ENCODE results near the gene TSPOAP1. TPM values are rescaled to one million over a fixed set of nuclear protein-coding genes. Genes with fewer than 3 reads are reported as not detected.

The TSPOAP1 gene
- total RNA-seq, 2 experiments from 2014 or later = 70.6 to 77.7 TPM

- ATAC-seq (ENCODE audit: low read depth) (peak; percentile 6), DNase-seq (peak; percentile 73)
- Mint-ChIP-seq H3K36me3 (peaks cover 35% of the 10 kb centered on the region), H3K27ac (peak overlapping the region; percentile 97), H3K4me3 (peak overlapping the region; percentile 93), H3K9me3 (no peaks in the 10 kb centered on the region), H3K4me1 (peaks cover 38% of the 10 kb centered on the region), H3K27me3 (no peaks in the 10 kb centered on the region)
- POLR2A ChIA-PET = interaction anchor here (0.5 to 25.9 kb wide), 13 partner anchors 3 to 489 kb away, joined by 3 to 2283 read pairs (median 3); partner anchors contain the start of genes RNF43, SUPT4H1 and TSPOAP1
Observed at GRCh38 chr17:58335779-58336455, 7.3 kb upstream of the TSPOAP1 start.

- H3K9me3 Mint-ChIP-seq = no peaks in the 10 kb centered on the region
- H3K36me3 Mint-ChIP-seq = peaks cover 35% of the 10 kb centered on the region
- ATAC-seq (ENCODE audit: low read depth) (no peak), DNase-seq (peak; percentile 58)
- POLR2A ChIA-PET = interaction anchor here (1.3 to 25.9 kb wide), 6 partner anchors 4 to 297 kb away, joined by 3 to 2283 read pairs (median 252); partner anchors contain the start of genes RNF43, SUPT4H1 and TSPOAP1
- H3K4me3 Mint-ChIP-seq = peak overlapping the region; percentile 93
- H3K27me3 Mint-ChIP-seq = no peaks in the 10 kb centered on the region
- H3K4me1 Mint-ChIP-seq = peaks cover 39% of the 10 kb centered on the region
- peak overlapping the region; percentile 97 for H3K27ac Mint-ChIP-seq
Observed at GRCh38 chr17:58335061-58335731, 6.6 kb upstream of the TSPOAP1 start.

GRCh38 chr17:58334661-58335060, 6.1 kb upstream of the TSPOAP1 start:
- peaks cover 39% of the 10 kb centered on the region for H3K4me1 Mint-ChIP-seq
- no peaks in the 10 kb centered on the region for H3K27me3 Mint-ChIP-seq
- peak overlapping the region; percentile 93 for H3K4me3 Mint-ChIP-seq
- H3K9me3 Mint-ChIP-seq = no peaks in the 10 kb centered on the region
- H3K36me3 Mint-ChIP-seq = peaks cover 36% of the 10 kb centered on the region
- ATAC-seq (ENCODE audit: low read depth) (no peak), DNase-seq (no peak)
- H3K27ac Mint-ChIP-seq = peak overlapping the region; percentile 97
- POLR2A ChIA-PET = interaction anchor here (1.4 to 25.9 kb wide), 4 partner anchors 5 to 297 kb away, joined by 4 to 2283 read pairs (median 1386); partner anchors contain the start of genes SUPT4H1 and TSPOAP1

GRCh38 chr17:58334256-58334655, 5.7 kb upstream of the TSPOAP1 start:
- H3K27me3 Mint-ChIP-seq = no peaks in the 10 kb centered on the region
- ATAC-seq (ENCODE audit: low read depth) (no peak), DNase-seq (no peak)
- peak overlapping the region; percentile 97 for H3K27ac Mint-ChIP-seq
- H3K4me1 Mint-ChIP-seq = peaks cover 43% of the 10 kb centered on the region
- POLR2A ChIA-PET = interaction anchor here (1.0 to 25.9 kb wide), 5 partner anchors 5 to 298 kb away, joined by 3 to 2283 read pairs (median 490); partner anchors contain the start of genes SUPT4H1 and TSPOAP1
- H3K4me3 Mint-ChIP-seq = peak overlapping the region; percentile 93
- H3K9me3 Mint-ChIP-seq = no peaks in the 10 kb centered on the region
- H3K36me3 Mint-ChIP-seq = peaks cover 37% of the 10 kb centered on the region

GRCh38 chr17:58333736-58334207, 5.2 kb upstream of the TSPOAP1 start:
- DNase-seq = peak; percentile 70
- no peaks in the 10 kb centered on the region for H3K27me3 Mint-ChIP-seq
- H3K27ac Mint-ChIP-seq = peak overlapping the region; percentile 97
- peaks cover 48% of the 10 kb centered on the region for H3K4me1 Mint-ChIP-seq
- H3K4me3 Mint-ChIP-seq = peak overlapping the region; percentile 93
- peaks cover 41% of the 10 kb centered on the region for H3K36me3 Mint-ChIP-seq
- POLR2A ChIA-PET = interaction anchor here (0.6 to 25.9 kb wide), 6 partner anchors 6 to 819 kb away, joined by 3 to 2283 read pairs (median 246); partner anchors contain the start of genes SUPT4H1 and TSPOAP1
- ATAC-seq (ENCODE audit: low read depth) = peak; percentile 1
- no peaks in the 10 kb centered on the region for H3K9me3 Mint-ChIP-seq

GRCh38 chr17:58332778-58333735, 4.5 kb upstream of the TSPOAP1 start:
- Mint-ChIP-seq H3K27ac (peak overlapping the region; percentile 97), H3K4me1 (peaks cover 51% of the 10 kb centered on the region), H3K4me3 (peak overlapping the region; percentile 93), H3K36me3 (peaks cover 45% of the 10 kb centered on the region), H3K9me3 (no peaks in the 10 kb centered on the region), H3K27me3 (no peaks in the 10 kb centered on the region)
- peak; percentile 2 for ATAC-seq (ENCODE audit: low read depth)
- POLR2A ChIA-PET = interaction anchor here (0.6 to 25.9 kb wide), 14 partner anchors 6 to 820 kb away, joined by 3 to 2283 read pairs (median 3); partner anchors contain the start of genes MKS1, RNF43, SUPT4H1 and TSPOAP1
- peak; percentile 82 for DNase-seq

GRCh38 chr17:58331815-58332777, 3.5 kb upstream of the TSPOAP1 start:
- Mint-ChIP-seq H3K36me3 (peaks cover 48% of the 10 kb centered on the region), H3K4me3 (peak overlapping the region; percentile 93), H3K27ac (peak overlapping the region; percentile 97), H3K27me3 (no peaks in the 10 kb centered on the region), H3K9me3 (no peaks in the 10 kb centered on the region), H3K4me1 (peaks cover 54% of the 10 kb centered on the region)
- ATAC-seq (ENCODE audit: low read depth) (peak; percentile 14), DNase-seq (peak; percentile 96)
- POLR2A ChIA-PET = interaction anchor here (0.7 to 25.9 kb wide), 12 partner anchors 6 to 250 kb away, joined by 3 to 2283 read pairs (median 4); partner anchors contain the start of genes MKS1, RNF43, SUPT4H1 and TSPOAP1

GRCh38 chr17:58330997-58331814, 2.6 kb upstream of the TSPOAP1 start:
- POLR2A ChIA-PET = interaction anchor here (1.1 to 25.9 kb wide), 5 partner anchors 5 to 89 kb away, joined by 3 to 2283 read pairs (median 490); partner anchors contain the start of genes RNF43, SUPT4H1 and TSPOAP1
- no peaks in the 10 kb centered on the region for H3K9me3 Mint-ChIP-seq
- ATAC-seq (ENCODE audit: low read depth) (no peak), DNase-seq (peak; percentile 79)
- peak overlapping the region; percentile 93 for H3K4me3 Mint-ChIP-seq
- H3K27ac Mint-ChIP-seq = peak overlapping the region; percentile 97
- H3K36me3 Mint-ChIP-seq = peaks cover 52% of the 10 kb centered on the region
- H3K4me1 Mint-ChIP-seq = peaks cover 51% of the 10 kb centered on the region
- no peaks in the 10 kb centered on the region for H3K27me3 Mint-ChIP-seq

GRCh38 chr17:58330538-58330996, 2.0 kb upstream of the TSPOAP1 start:
- DNase-seq (peak; percentile 62), ATAC-seq (ENCODE audit: low read depth) (no peak)
- Mint-ChIP-seq H3K4me3 (peak overlapping the region; percentile 93), H3K4me1 (peaks cover 49% of the 10 kb centered on the region), H3K36me3 (peaks cover 56% of the 10 kb centered on the region), H3K27ac (peak overlapping the region; percentile 97), H3K27me3 (no peaks in the 10 kb centered on the region), H3K9me3 (no peaks in the 10 kb centered on the region)
- POLR2A ChIA-PET = interaction anchor here (15.4 to 25.9 kb wide), 3 partner anchors 5 to 23 kb away, joined by 490 to 2283 read pairs (median 2283); partner anchors contain the start of genes SUPT4H1 and TSPOAP1

- Mint-ChIP-seq H3K27me3 (no peaks in the 10 kb centered on the region), H3K4me1 (peaks cover 52% of the 10 kb centered on the region), H3K36me3 (peaks cover 59% of the 10 kb centered on the region), H3K9me3 (no peaks in the 10 kb centered on the region), H3K27ac (peak overlapping the region; percentile 97), H3K4me3 (peak overlapping the region; percentile 93)
- POLR2A ChIA-PET = interaction anchor here (15.4 to 25.9 kb wide), 3 partner anchors 4 to 23 kb away, joined by 490 to 2283 read pairs (median 2283); partner anchors contain the start of genes SUPT4H1 and TSPOAP1
- ATAC-seq (ENCODE audit: low read depth) (no peak), DNase-seq (no peak)
Observed at GRCh38 chr17:58329810-58330537, 1.4 kb upstream of the TSPOAP1 start.
